HTR-8/SVneo (cell line): ENCODE data around the gene NKIRAS1.

Experiments used
- DNase-seq: peaks from one replicate; pipeline ENCODE4 v3.0.0; 2011; ENCODE audit warnings: low spot score, mixed read lengths; ENCODE audit not compliant: insufficient read length
- FAIRE-seq: peaks from 2 replicates; lab custom pipeline; 2011; peaks lifted over from hg19 to GRCh38; lab: Jason Lieb, UNC

The NKIRAS1 gene

GRCh38 chr3:23916886-23917678 lies at the start of gene NKIRAS1, which contains the start of gene RPL15:
Gene NKIRAS1, minus strand, starts transcription at chr3:23916990. Its CDS starts 6,086 bp downstream, at chr3:23910904.
Gene RPL15, plus strand, starts transcription at chr3:23917132. Its CDS starts 728 bp downstream, at chr3:23917860.
- peak; percentile 95 for DNase-seq
- FAIRE-seq = peak; percentile 83

- FAIRE-seq = no peak
- DNase-seq = no peak
These were observed 49.5 kb upstream of the NKIRAS1 start for GRCh38 chr3:23966328-23966727.

GRCh38 chr3:23964537-23965235 lies 47.9 kb upstream of the NKIRAS1 start:
- DNase-seq = no peak
- no peak for FAIRE-seq

GRCh38 chr3:23961913-23962312 lies 45.1 kb upstream of the NKIRAS1 start:
- DNase-seq = no peak
- FAIRE-seq = no peak

DNA sequence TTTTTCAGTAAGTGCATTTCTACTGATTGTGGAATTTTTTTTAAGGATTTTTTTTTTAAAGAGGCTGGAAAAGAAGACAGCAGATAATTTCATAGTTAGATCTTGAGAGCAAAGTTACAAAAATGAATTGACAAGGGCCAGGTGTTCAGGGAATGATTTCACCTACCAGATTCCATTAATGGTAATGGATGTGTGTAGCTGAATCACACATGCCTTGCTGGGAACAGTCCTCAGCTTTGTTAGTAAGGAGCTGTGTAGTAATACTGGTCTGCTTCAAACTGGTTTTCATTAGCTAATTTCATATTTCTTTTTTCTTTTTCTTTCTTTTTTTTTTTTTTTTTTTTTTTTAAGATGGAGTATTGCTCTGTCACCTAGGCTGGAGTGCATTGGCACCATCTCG lies 44.3 kb upstream of the NKIRAS1 start:
- FAIRE-seq (no peak), DNase-seq (no peak)

DNA sequence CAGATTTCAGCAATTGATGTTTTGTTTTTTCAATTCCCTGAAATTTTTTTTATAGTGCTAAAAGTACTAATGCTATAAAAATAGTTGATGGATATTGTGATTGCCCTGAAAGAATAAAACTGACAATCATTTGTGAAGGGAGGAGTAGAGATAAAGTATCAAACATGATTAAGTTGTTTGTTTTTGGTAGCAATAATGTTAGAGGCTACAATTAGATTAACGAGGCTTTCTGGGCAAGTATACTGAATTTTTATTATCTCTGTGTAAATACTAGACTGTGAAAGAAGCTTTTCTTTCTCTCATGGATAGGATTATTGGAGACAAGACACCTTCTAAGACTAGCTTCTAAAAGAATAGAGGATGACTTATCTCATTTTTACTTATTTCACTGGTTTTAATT lies 43.9 kb upstream of the NKIRAS1 start:
- no peak for FAIRE-seq

DNA sequence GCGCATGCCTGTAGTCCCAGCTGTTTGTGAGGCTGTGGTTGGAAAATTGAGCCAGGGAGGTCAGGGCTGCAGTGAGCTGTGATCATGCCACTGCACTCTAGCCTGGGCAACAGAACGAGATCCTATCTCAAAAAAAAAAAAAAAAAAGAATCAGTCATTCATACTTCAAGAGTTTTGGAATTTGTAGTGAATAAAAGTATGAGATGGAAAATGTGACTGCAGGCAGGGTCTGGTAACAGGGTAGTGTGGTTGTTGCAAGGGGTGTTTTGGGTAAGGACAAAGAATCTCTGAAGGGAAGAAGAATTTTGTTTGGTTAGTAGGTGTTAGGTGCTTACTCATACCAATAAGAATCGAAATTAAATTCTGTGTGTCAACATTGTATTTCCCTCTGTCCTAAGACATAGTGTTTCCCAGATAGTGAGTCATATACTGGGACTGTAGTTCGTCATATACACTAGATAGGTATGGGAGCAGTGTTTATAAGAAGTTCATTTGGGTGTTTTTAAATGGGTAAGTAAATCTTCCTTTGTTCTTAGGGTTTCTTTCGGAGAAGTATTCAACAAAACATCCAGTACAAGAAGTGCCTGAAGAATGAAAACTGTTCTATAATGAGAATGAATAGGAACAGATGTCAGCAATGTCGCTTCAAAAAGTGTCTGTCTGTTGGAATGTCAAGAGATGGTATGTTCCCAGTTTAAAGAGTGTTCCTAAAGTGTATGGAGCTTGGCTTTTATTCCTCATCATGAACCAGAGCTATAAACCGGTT lies 42.5 kb upstream of the NKIRAS1 start:
- DNase-seq (peak; percentile 65), FAIRE-seq (peak; percentile 54)

More for the DNA sequence above, 43.9 kb upstream of the NKIRAS1 start:
- DNase-seq = no peak

GRCh38 chr3:23956701-23957100 lies 39.9 kb upstream of the NKIRAS1 start:
- no peak for FAIRE-seq
- DNase-seq = no peak

DNA sequence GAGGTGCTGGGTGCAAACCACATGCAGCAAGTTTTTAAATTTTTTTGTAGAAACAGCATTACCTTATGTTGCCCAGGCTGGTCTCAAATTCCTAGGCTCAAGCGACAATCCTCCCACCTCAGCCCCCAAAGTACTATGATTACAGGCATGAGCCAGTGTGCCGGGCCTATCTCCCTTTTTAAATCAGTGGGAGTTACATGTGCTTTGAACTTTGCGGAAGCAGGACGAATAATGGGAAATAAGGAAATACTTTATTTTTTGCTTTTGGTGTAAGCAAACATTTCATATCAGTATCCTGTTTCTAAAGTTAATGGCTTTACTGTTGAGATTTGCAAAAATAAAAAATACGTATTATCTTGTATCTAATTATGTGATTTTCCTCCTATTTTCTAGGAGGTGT lies 37.4 kb upstream of the NKIRAS1 start:
- FAIRE-seq = no peak
- DNase-seq = no peak

DNA sequence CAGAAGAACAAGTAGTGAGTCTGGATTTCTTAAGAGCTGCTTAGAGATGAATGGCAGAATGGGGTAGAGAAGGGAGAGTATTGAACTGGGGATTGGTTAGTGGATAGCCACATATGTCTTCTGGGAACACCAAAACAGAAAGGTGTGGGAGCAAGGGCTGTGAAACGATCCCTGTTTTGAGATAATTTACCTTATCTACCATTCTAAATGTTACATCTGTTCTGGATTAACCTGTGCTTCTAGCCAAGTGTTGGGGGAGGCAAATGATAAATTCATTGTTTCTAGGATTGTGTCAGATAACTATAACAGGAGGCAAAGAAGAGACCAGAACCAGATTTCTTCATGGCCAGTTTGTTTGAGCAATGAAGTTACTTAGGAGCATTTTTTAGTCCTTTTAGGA lies 36.7 kb upstream of the NKIRAS1 start:
- no peak for DNase-seq
- no peak for FAIRE-seq

- no peak for DNase-seq
- FAIRE-seq = no peak
These were observed 35.9 kb upstream of the NKIRAS1 start for GRCh38 chr3:23952646-23953045.

- no peak for DNase-seq
- no peak for FAIRE-seq
These were observed 33.5 kb upstream of the NKIRAS1 start for GRCh38 chr3:23950293-23950692.

GRCh38 chr3:23949784-23950183 lies 33.0 kb upstream of the NKIRAS1 start:
- FAIRE-seq (no peak), DNase-seq (no peak)

DNA sequence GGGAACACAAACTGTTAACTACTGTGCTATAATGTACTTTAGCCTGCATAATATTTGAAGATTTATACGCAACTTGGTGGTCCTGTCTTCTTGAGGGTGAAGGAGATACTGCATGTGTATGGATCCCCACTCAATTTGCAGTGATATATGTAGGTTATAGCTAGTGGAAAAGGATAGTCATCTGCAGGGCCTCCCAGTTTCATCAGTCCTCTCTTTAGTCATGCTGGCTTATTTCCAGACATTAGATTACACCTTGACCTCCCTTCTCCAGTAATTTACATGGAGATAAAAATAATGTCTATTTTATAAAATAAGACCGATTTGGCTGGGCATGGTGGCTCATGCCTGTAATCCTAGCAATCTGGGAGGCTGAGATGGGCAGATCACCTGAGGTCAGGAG lies 32.0 kb upstream of the NKIRAS1 start:
- no peak for DNase-seq
- no peak for FAIRE-seq

- DNase-seq (peak; percentile 94), FAIRE-seq (peak; percentile 93)
These were observed 29.3 kb upstream of the NKIRAS1 start for GRCh38 chr3:23945913-23946687.

GRCh38 chr3:23945663-23945912 lies 28.8 kb upstream of the NKIRAS1 start:
- DNase-seq = no peak
- FAIRE-seq = no peak

GRCh38 chr3:23944861-23945662 lies 28.3 kb upstream of the NKIRAS1 start, which contains the start of gene NR1D2:
Gene NR1D2, plus strand, starts transcription at chr3:23945286. Its CDS starts 293 bp downstream, at chr3:23945579.
- DNase-seq = peak; percentile 69
- peak; percentile 51 for FAIRE-seq

- DNase-seq = no peak
- no peak for FAIRE-seq
These were observed 27.4 kb upstream of the NKIRAS1 start for GRCh38 chr3:23944007-23944783.

- FAIRE-seq (no peak), DNase-seq (no peak)
These were observed 25.8 kb upstream of the NKIRAS1 start for GRCh38 chr3:23942546-23942945.
